Tibial nerve (tissue), 4 donors: Measurements from ENCODE around the gene WHAMM.

Experiments
- EP300 ChIP-seq, 2 donors: sonication (generic); formaldehyde crosslinking; IDR thresholded peaks; one replicate each; pipeline ENCODE4 v1.6.1; 2017; ENCODE audit warnings: antibody characterized with exemption in 2 of 2, mild to moderate bottlenecking in 1 of 2
- POLR2A ChIP-seq, 2 donors: fragments of 450-650 bp; IDR thresholded peaks; one replicate each; pipeline ENCODE4 v1.6.1; 2017; ENCODE audit warnings: antibody characterized with exemption in 2 of 2, mild to moderate bottlenecking in 2 of 2, moderate library complexity in 2 of 2
- TF ChIP-seq, protein P1 (sequence below), 5 experiments: fragments of 200-600 bp in 3 of 5; fragments of 450-650 bp in 2 of 5; sonication (generic) in 3 of 5; IDR thresholded peaks; one replicate each; pipeline ENCODE4 v1.5.1; 2016 to 2019; ENCODE audit warnings: antibody characterized with exemption in 5 of 5, mild to moderate bottlenecking in 3 of 5, moderate library complexity in 2 of 5

DNA sequence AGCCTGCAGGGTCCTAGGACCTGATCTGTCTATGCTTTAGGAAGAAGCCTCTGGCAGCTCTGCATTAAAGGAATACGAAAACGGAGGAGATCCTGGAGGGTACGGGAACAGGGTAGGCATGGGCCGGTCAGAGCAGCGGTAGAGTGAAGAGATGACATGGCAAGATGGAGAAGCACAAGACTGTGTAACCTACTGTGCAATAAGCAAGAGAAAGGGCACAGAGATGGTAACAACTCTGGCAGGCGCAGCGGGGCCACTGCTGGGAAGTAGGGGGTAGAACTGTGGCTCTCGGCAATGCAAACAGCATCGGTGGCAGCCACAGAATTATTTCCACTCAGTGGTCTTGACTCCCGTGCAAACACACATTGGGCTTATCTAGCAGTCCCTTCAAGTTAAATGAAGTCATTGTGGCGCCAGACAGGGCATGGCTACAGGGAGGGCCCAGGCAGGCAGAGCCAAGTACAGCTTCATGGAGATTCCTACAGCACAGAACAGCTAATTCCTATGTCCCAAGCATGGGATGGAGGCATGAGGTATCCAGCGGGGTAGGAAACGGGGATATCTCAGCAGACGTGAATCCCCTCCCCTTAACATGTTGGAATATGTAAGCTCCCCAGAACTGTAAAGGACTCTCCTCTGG, 28.8 kb downstream of the WHAMM start:
- TF ChIP-seq POLR2A (IDR thresholded peaks at IDR 0.05) (no peak), EP300 (IDR thresholded peaks at IDR 0.05) (no peak)
- TF ChIP-seq, protein P1, sequence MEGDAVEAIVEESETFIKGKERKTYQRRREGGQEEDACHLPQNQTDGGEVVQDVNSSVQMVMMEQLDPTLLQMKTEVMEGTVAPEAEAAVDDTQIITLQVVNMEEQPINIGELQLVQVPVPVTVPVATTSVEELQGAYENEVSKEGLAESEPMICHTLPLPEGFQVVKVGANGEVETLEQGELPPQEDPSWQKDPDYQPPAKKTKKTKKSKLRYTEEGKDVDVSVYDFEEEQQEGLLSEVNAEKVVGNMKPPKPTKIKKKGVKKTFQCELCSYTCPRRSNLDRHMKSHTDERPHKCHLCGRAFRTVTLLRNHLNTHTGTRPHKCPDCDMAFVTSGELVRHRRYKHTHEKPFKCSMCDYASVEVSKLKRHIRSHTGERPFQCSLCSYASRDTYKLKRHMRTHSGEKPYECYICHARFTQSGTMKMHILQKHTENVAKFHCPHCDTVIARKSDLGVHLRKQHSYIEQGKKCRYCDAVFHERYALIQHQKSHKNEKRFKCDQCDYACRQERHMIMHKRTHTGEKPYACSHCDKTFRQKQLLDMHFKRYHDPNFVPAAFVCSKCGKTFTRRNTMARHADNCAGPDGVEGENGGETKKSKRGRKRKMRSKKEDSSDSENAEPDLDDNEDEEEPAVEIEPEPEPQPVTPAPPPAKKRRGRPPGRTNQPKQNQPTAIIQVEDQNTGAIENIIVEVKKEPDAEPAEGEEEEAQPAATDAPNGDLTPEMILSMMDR (IDR thresholded peaks at IDR 0.05): no peak
